MM.1S (cell line): ENCODE measurements around the gene YIF1A.

Source experiments
- DNase-seq: peaks from one replicate; pipeline ENCODE4 v3.0.0-alpha.2; 2015
- H2AFZ ChIP-seq: fragments of 300-600 bp; sonication (generic); 2 replicates; pipeline ENCODE4 v1.6.0; 2016; ENCODE audit warnings: antibody characterized with exemption, low read length
- H3F3A ChIP-seq: fragments of 300-600 bp; sonication (generic); 2 replicates; pipeline ENCODE4 v1.6.1; 2016; ENCODE audit warnings: mild to moderate bottlenecking, antibody characterized with exemption, low read length, moderate library complexity, mixed read lengths; ENCODE audit not compliant: insufficient read depth
- H3K27ac ChIP-seq: fragments of 300-600 bp; sonication (generic); 2 replicates; pipeline ENCODE4 v1.5.1; 2016; ENCODE audit warnings: mild to moderate bottlenecking, low read length
- H3K27me3 ChIP-seq: fragments of 300-600 bp; sonication (generic); replicated peaks from 2 replicates; pipeline ENCODE4 v1.6.0; 2016; ENCODE audit warnings: low read length; ENCODE audit not compliant: insufficient read depth
- H3K36me3 ChIP-seq: fragments of 300-600 bp; sonication (generic); replicated peaks from 2 replicates; pipeline ENCODE4 v1.6.1; 2016; ENCODE audit warnings: mild to moderate bottlenecking, low read length, mixed read lengths; ENCODE audit not compliant: insufficient read depth
- H3K4me1 ChIP-seq: fragments of 300-600 bp; sonication (generic); 2 replicates; pipeline ENCODE4 v1.6.1; 2016; ENCODE audit warnings: low read length, mixed read lengths
- H3K4me2 ChIP-seq: fragments of 300-600 bp; sonication (generic); 2 replicates; pipeline ENCODE4 v1.6.0; 2016; ENCODE audit warnings: low read depth, low read length
- H3K4me3 ChIP-seq: fragments of 300-600 bp; sonication (generic); 2 replicates; pipeline ENCODE4 v1.5.1; 2016; ENCODE audit warnings: low read length, mixed read lengths
- H3K79me2 ChIP-seq: fragments of 300-600 bp; sonication (generic); 2 replicates; pipeline ENCODE4 v1.6.1; 2016; ENCODE audit warnings: mixed run types, low read length, mixed read lengths
- H3K9ac ChIP-seq: fragments of 300-600 bp; sonication (generic); 2 replicates; pipeline ENCODE4 v1.6.1; 2016; ENCODE audit warnings: low read length, mixed read lengths
- H3K9me2 ChIP-seq: fragments of 300-600 bp; sonication (generic); replicated peaks from 2 replicates; pipeline ENCODE4 v1.6.1; 2016; ENCODE audit warnings: mild to moderate bottlenecking, low read length, mixed read lengths; ENCODE audit not compliant: insufficient read depth
- H3K9me3 ChIP-seq: fragments of 300-600 bp; sonication (generic); replicated peaks from 2 replicates; pipeline ENCODE4 v1.6.1; 2016; ENCODE audit warnings: mild to moderate bottlenecking, low read length, mixed read lengths; ENCODE audit not compliant: insufficient read depth
- H4K20me1 ChIP-seq: fragments of 300-600 bp; sonication (generic); 2 replicates; pipeline ENCODE4 v1.6.1; 2016; ENCODE audit warnings: mild to moderate bottlenecking, low read length, moderate library complexity, mixed read lengths; ENCODE audit not compliant: insufficient read depth
- EZH2 ChIP-seq: fragments of 300-600 bp; sonication (generic); optimal IDR thresholded peaks from 2 replicates; pipeline ENCODE3; 2017; ENCODE audit warnings: low read depth, mild to moderate bottlenecking, antibody characterized with exemption, low read length, mixed read lengths
- EZH2phosphoT487 ChIP-seq: fragments of 300-600 bp; sonication (generic); IDR thresholded peaks from 2 replicates; pipeline ENCODE4 v1.6.1; 2018; ENCODE audit warnings: antibody characterized with exemption, low read length
- TF ChIP-seq, protein P1 (sequence below): fragments of 300-600 bp; sonication (generic); IDR thresholded peaks from 2 replicates; pipeline ENCODE4 v1.5.1; 2016; ENCODE audit warnings: antibody characterized with exemption, low read length, mixed read lengths

The YIF1A gene

GRCh38 chr11:66327171-66328030 is 38.5 kb upstream of the YIF1A start:
- H3K36me3 ChIP-seq = no peaks in the 10 kb centered on the region
- no peak overlapping the region for H2AFZ ChIP-seq
- H3K9ac ChIP-seq = no peak overlapping the region
- no peaks in the 10 kb centered on the region for H3K9me3 ChIP-seq
- peaks cover 35% of the 10 kb centered on the region for H3K27me3 ChIP-seq
- H3K79me2 ChIP-seq = no peaks in the 10 kb centered on the region
- H3K4me1 ChIP-seq = no peaks in the 10 kb centered on the region
- no peak overlapping the region for H3K4me3 ChIP-seq
- TF ChIP-seq EZH2phosphoT487 = no peak
- TF ChIP-seq, protein P1, sequence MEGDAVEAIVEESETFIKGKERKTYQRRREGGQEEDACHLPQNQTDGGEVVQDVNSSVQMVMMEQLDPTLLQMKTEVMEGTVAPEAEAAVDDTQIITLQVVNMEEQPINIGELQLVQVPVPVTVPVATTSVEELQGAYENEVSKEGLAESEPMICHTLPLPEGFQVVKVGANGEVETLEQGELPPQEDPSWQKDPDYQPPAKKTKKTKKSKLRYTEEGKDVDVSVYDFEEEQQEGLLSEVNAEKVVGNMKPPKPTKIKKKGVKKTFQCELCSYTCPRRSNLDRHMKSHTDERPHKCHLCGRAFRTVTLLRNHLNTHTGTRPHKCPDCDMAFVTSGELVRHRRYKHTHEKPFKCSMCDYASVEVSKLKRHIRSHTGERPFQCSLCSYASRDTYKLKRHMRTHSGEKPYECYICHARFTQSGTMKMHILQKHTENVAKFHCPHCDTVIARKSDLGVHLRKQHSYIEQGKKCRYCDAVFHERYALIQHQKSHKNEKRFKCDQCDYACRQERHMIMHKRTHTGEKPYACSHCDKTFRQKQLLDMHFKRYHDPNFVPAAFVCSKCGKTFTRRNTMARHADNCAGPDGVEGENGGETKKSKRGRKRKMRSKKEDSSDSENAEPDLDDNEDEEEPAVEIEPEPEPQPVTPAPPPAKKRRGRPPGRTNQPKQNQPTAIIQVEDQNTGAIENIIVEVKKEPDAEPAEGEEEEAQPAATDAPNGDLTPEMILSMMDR = no peak
- TF ChIP-seq EZH2 = no peak
- H3K27ac ChIP-seq = no peak overlapping the region
- H3K9me2 ChIP-seq = no peaks in the 10 kb centered on the region
- no peaks in the 10 kb centered on the region for H4K20me1 ChIP-seq
- no peaks in the 10 kb centered on the region for H3F3A ChIP-seq
- H3K4me2 ChIP-seq = no peak overlapping the region
- no peak for DNase-seq

DNA sequence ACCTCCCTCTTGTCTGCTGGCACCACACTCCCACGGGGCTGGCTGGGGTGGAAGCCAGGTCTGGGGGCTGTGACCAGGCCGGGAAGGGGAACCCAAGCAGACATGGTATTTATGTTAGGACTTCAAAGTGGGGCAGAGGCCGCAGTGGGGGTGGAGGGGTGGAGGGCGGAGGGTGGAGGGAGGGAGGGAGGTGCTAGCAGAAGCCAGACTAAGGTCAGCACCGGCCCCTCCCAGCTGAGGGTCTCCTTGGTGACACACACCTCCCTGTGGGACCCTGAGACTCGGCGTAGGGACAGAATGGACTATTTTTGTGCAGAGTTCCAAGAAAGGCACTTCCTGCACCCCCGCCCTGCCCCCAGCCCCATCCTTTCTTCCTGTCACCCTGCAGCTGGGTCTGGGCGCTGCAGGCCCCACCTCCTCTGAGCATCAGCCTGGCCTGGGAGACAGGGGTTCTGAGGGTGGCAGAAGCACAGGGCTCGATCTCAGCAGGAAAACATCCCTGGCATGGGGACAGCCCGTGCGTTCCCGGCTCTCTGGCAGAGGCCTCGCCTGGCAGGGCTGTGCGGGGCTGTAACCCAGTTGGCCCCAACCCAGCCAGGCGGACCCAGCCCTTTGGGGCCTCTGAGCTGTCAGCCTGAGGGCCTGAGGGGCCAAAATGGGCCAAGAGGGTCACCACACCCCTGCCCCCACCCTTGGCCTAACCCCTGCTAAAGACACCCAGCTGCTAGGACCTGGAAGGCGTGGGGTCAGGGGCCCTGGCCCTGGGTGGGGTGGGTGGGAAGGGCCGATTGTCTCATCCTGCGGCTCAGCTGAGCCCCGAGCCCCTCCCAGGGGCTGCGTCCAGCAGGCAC is 37.5 kb upstream of the YIF1A start:
- Histone ChIP-seq H3K79me2 (no peaks in the 10 kb centered on the region), H3K27me3 (peaks cover 34% of the 10 kb centered on the region), H3K4me2 (no peak overlapping the region), H3K36me3 (no peaks in the 10 kb centered on the region), H3K9ac (no peak overlapping the region), H3K27ac (no peak overlapping the region), H3K4me3 (no peak overlapping the region), H3K4me1 (no peaks in the 10 kb centered on the region), H2AFZ (no peak overlapping the region), H3K9me2 (no peaks in the 10 kb centered on the region), H3K9me3 (no peaks in the 10 kb centered on the region), H4K20me1 (no peaks in the 10 kb centered on the region), H3F3A (no peaks in the 10 kb centered on the region)
- TF ChIP-seq, protein P1 = no peak
- TF ChIP-seq EZH2phosphoT487 (no peak), EZH2 (no peak)
- DNase-seq = no peak

GRCh38 chr11:66325263-66325671 is 36.3 kb upstream of the YIF1A start:
- H2AFZ ChIP-seq = no peak overlapping the region
- no peaks in the 10 kb centered on the region for H3F3A ChIP-seq
- no peak overlapping the region for H3K4me3 ChIP-seq
- no peaks in the 10 kb centered on the region for H3K4me1 ChIP-seq
- H3K9ac ChIP-seq = no peak overlapping the region
- peaks cover 23% of the 10 kb centered on the region for H3K27me3 ChIP-seq
- H3K9me2 ChIP-seq = no peaks in the 10 kb centered on the region
- no peak for DNase-seq
- H3K4me2 ChIP-seq = no peak overlapping the region
- no peaks in the 10 kb centered on the region for H3K79me2 ChIP-seq
- no peaks in the 10 kb centered on the region for H3K9me3 ChIP-seq
- H4K20me1 ChIP-seq = no peaks in the 10 kb centered on the region
- H3K27ac ChIP-seq = no peak overlapping the region
- TF ChIP-seq EZH2 (no peak), EZH2phosphoT487 (no peak)
- TF ChIP-seq, protein P1 = no peak
- no peaks in the 10 kb centered on the region for H3K36me3 ChIP-seq
